IMR-90 (cell line): ENCODE results near the gene TSBP1. TPM values are rescaled to one million over a fixed set of nuclear protein-coding genes. Genes with fewer than 3 reads are reported as not detected.

ENCODE experiments used
- ATAC-seq: fragments of 200-7000 bp; cut with Tn5 transposase; 2 replicates; pipeline ENCODE4 v1.9.1; 2020; ENCODE audit warnings: low read depth, mild to moderate bottlenecking, moderate library complexity
- BruUV-seq: library from RNA; stranded (reverse); fragments of 400-500 nt; replicated peaks from 2 replicates; lab custom pipeline; 2021; lab: Mats Ljungman, UMichigan
- CTCF ChIA-PET: fragments of 300-600 bp; formaldehyde crosslinking; extraction: SDS; loops from one replicate; lab custom pipeline; 2021; ENCODE audit warnings: antibody characterized with exemption; lab: Yijun Ruan, JAX
- POLR2A ChIA-PET: fragments of 300-600 bp; sonication (Branson Sonifier 250); formaldehyde crosslinking; loops from one replicate; lab custom pipeline; 2022; ENCODE audit warnings: antibody characterized with exemption; ENCODE audit not compliant: unreplicated experiment; lab: Charles Lee
- DNase-seq: peaks from one replicate; pipeline ENCODE4 v3.0.0; 2013
- H2AFZ ChIP-seq: replicated peaks from 2 replicates; pipeline ENCODE3; 2013; ENCODE audit warnings: low read length, mild to moderate bottlenecking; ENCODE audit not compliant: poor library complexity
- H2AK5ac ChIP-seq: 2 replicates; pipeline ENCODE4 v1.6.1; 2013; ENCODE audit warnings: low read depth, low read length, inconsistent platforms
- H2AK9ac ChIP-seq: replicated peaks from 2 replicates; pipeline ENCODE3; 2013; ENCODE audit warnings: mild to moderate bottlenecking, low read depth, low read length, moderate library complexity; ENCODE audit not compliant: poor library complexity
- H2BK120ac ChIP-seq: 2 replicates; pipeline ENCODE4 v1.6.1; 2013; ENCODE audit warnings: low read depth, low read length, inconsistent platforms
- H2BK15ac ChIP-seq: 3 replicates; pipeline ENCODE4 v1.6.1; 2013; ENCODE audit warnings: low read depth, low read length, inconsistent platforms
- H2BK20ac ChIP-seq: 2 replicates; pipeline ENCODE4 v1.6.1; 2013; ENCODE audit warnings: low read depth, mild to moderate bottlenecking, inconsistent platforms, low read length, moderate library complexity
- H2BK5ac ChIP-seq: 2 replicates; pipeline ENCODE4 v1.6.1; 2013; ENCODE audit warnings: mild to moderate bottlenecking, low read depth, low read length, inconsistent platforms; ENCODE audit not compliant: poor library complexity, severe bottlenecking
- H3K14ac ChIP-seq: replicated peaks from 2 replicates; pipeline ENCODE4 v1.6.1; 2013; ENCODE audit warnings: low read depth, low read length, inconsistent platforms
- H3K18ac ChIP-seq: 2 replicates; pipeline ENCODE4 v1.6.1; 2013; ENCODE audit warnings: low read depth, low read length, control low read depth
- H3K23ac ChIP-seq: 2 replicates; pipeline ENCODE4 v1.6.1; 2013; ENCODE audit warnings: low read depth, low read length, inconsistent platforms
- H3K27ac ChIP-seq: 2 replicates; pipeline ENCODE4 v1.5.1; 2013; ENCODE audit warnings: mild to moderate bottlenecking, control low read depth, low read length; ENCODE audit not compliant: insufficient read depth
- H3K27me3 ChIP-seq: 2 replicates; pipeline ENCODE4 v1.6.1; 2013; ENCODE audit warnings: low read length; ENCODE audit not compliant: control insufficient read depth, insufficient read depth
- H3K36me3 ChIP-seq: 2 replicates; pipeline ENCODE4 v1.6.1; 2013; ENCODE audit warnings: low read length, mixed read lengths; ENCODE audit not compliant: control insufficient read depth, insufficient read depth
- H3K4ac ChIP-seq: 2 replicates; pipeline ENCODE4 v1.6.1; 2013; ENCODE audit warnings: low read depth, low read length, inconsistent platforms
- H3K4me1 ChIP-seq: 2 replicates; pipeline ENCODE4 v1.6.1; 2013; ENCODE audit warnings: low read length, mixed read lengths; ENCODE audit not compliant: control insufficient read depth, insufficient read depth
- H3K4me2 ChIP-seq: 2 replicates; pipeline ENCODE4 v1.6.1; 2013; ENCODE audit warnings: low read depth, mild to moderate bottlenecking, control low read depth, low read length, moderate library complexity
- H3K4me3 ChIP-seq: 2 replicates; pipeline ENCODE4 v1.5.1; 2013; ENCODE audit warnings: low read depth, mild to moderate bottlenecking, control low read depth, low read length, moderate library complexity; ENCODE audit not compliant: insufficient read depth
- H3K56ac ChIP-seq: 2 replicates; pipeline ENCODE4 v1.6.1; 2013; ENCODE audit warnings: low read length, inconsistent platforms; ENCODE audit not compliant: insufficient read depth; ENCODE audit errors: extremely low read depth
- H3K79me1 ChIP-seq, 2 experiments: 2 replicates each; pipeline ENCODE4 v1.6.1; 2013; ENCODE audit warnings: low read length in 2 of 2, inconsistent platforms in 1 of 2, low read depth in 1 of 2
- H3K9ac ChIP-seq: 2 replicates; pipeline ENCODE4 v1.6.1; 2013; ENCODE audit warnings: low read depth, low read length, control low read depth
- H3K9me1 ChIP-seq: 2 replicates; pipeline ENCODE4 v1.6.1; 2013; ENCODE audit warnings: low read length, inconsistent platforms; ENCODE audit not compliant: insufficient read depth
- H3K9me3 ChIP-seq: 2 replicates; pipeline ENCODE4 v1.6.1; 2013; ENCODE audit warnings: low read length; ENCODE audit not compliant: control insufficient read depth, insufficient read depth
- H4K20me1 ChIP-seq: 2 replicates; pipeline ENCODE4 v1.6.1; 2013; ENCODE audit warnings: low read length, inconsistent platforms; ENCODE audit not compliant: insufficient read depth
- H4K5ac ChIP-seq: 2 replicates; pipeline ENCODE4 v1.6.1; 2013; ENCODE audit warnings: mild to moderate bottlenecking, low read depth, low read length, control low read depth
- H4K8ac ChIP-seq, 2 experiments: 2 replicates each; pipeline ENCODE4 v1.6.1; 2013; ENCODE audit warnings: low read depth in 2 of 2, low read length in 2 of 2, control low read depth in 1 of 2, inconsistent platforms in 1 of 2
- H4K91ac ChIP-seq: 2 replicates; pipeline ENCODE4 v1.6.1; 2013; ENCODE audit warnings: low read depth, low read length, inconsistent platforms; ENCODE audit not compliant: insufficient read depth
- BHLHE40 ChIP-seq: fragments of 150-350 bp; IDR thresholded peaks from 2 replicates; pipeline ENCODE4 v1.6.1; 2016; ENCODE audit warnings: mild to moderate bottlenecking, low read depth, low read length
- CEBPB ChIP-seq: IDR thresholded peaks from 2 replicates; pipeline ENCODE4 v1.6.1; 2012; ENCODE audit warnings: low read depth, low read length, improper control_type of control experiment
- CHD1 ChIP-seq: IDR thresholded peaks from 2 replicates; pipeline ENCODE4 v1.6.1; 2012; ENCODE audit warnings: low read depth, low read length, improper control_type of control experiment
- FOS ChIP-seq: fragments of 150-350 bp; IDR thresholded peaks from 2 replicates; pipeline ENCODE4 v1.6.1; 2016; ENCODE audit warnings: low read depth, low read length
- MAFK ChIP-seq: IDR thresholded peaks from 2 replicates; pipeline ENCODE4 v1.6.1; 2012; ENCODE audit warnings: low read depth, low read length, improper control_type of control experiment
- MAZ ChIP-seq: IDR thresholded peaks from 2 replicates; pipeline ENCODE4 v1.6.1; 2012; ENCODE audit warnings: low read depth, mild to moderate bottlenecking, low read length, improper control_type of control experiment, moderate library complexity, borderline replicate concordance
- MXI1 ChIP-seq: IDR thresholded peaks from 2 replicates; pipeline ENCODE4 v1.6.1; 2012; ENCODE audit warnings: low read depth, mild to moderate bottlenecking, low read length, moderate library complexity, borderline replicate concordance
- NFE2L2 ChIP-seq: fragments of 150-350 bp; IDR thresholded peaks from 2 replicates; pipeline ENCODE4 v1.6.1; 2016; ENCODE audit warnings: low read depth, mild to moderate bottlenecking, low read length
- POLR2A ChIP-seq: IDR thresholded peaks from 2 replicates; pipeline ENCODE4 v1.6.1; 2012; ENCODE audit warnings: mild to moderate bottlenecking, low read depth, low read length
- RAD21 ChIP-seq: IDR thresholded peaks from 2 replicates; pipeline ENCODE4 v1.6.1; 2012; ENCODE audit warnings: low read length, improper control_type of control experiment
- RCOR1 ChIP-seq: IDR thresholded peaks from 2 replicates; pipeline ENCODE4 v1.6.1; 2012; ENCODE audit warnings: mild to moderate bottlenecking, low read length, improper control_type of control experiment; ENCODE audit not compliant: insufficient replicate concordance
- RFX5 ChIP-seq: IDR thresholded peaks from 2 replicates; pipeline ENCODE4 v1.8.0; 2012; ENCODE audit warnings: low read depth, mild to moderate bottlenecking, low read length, moderate library complexity
- SMC3 ChIP-seq: fragments of 150-350 bp; IDR thresholded peaks from 2 replicates; pipeline ENCODE4 v1.6.1; 2016; ENCODE audit warnings: low read depth, mild to moderate bottlenecking, antibody characterized with exemption, low read length, moderate library complexity
- WGBS, 2 experiments: methylation state at CpG; one replicate each; pipeline versions ENCODE4 v1.1.5 to v1.1.7; 2013; ENCODE audit warnings: missing lambda C conversion rate in 2 of 2; ENCODE audit not compliant: insufficient read length in 1 of 2; ENCODE audit errors: extremely low coverage in 2 of 2; 5-methylcytosine and 5-hydroxymethylcytosine counted together
- dilution Hi-C: fragments of 300-500 bp; cut with HindIII; formaldehyde crosslinking; loops from one replicate; pipeline ENCODE4 v1.14.3; 2018; ENCODE audit warnings: low sequenced_read_pairs; ENCODE audit not compliant: unreplicated experiment
- in situ Hi-C: fragments of 300-500 bp; cut with MboI; formaldehyde crosslinking; loops from 3 replicates; pipeline ENCODE4 v1.14.3; 2019; ENCODE audit warnings: low sequenced_read_pairs, inconsistent platforms, mixed read lengths
- intact Hi-C: fragments of 100-400 bp; cut with micrococcal nuclease; formaldehyde crosslinking; loops from 2 replicates; pipeline ENCODE4 v1.10.0; 2022
- polyA plus RNA-seq, 3 experiments: library from polyadenylated mRNA; depleted of rRNA; stranded (reverse); fragments of >200 nt; gene quantifications; 2 replicates each; pipeline ENCODE4 v1.2.3, GENCODE V29; 2012; ENCODE audit warnings: low replicate concordance in 1 of 3
- total RNA-seq: library from RNA; depleted of rRNA; stranded (reverse); fragments of >200 nt; gene quantifications from 2 replicates; pipeline ENCODE4 v1.2.3, GENCODE V29; 2012
- TF ChIP-seq, protein P1 (sequence below): fragments of 150-350 bp; IDR thresholded peaks from 2 replicates; pipeline ENCODE4 v1.6.1; 2017; ENCODE audit warnings: mild to moderate bottlenecking, antibody characterized with exemption, low read length, low read depth
- TF ChIP-seq, protein P2 (sequence below): conservative IDR thresholded peaks from 2 replicates; pipeline ENCODE4 v1.5.1; 2012; ENCODE audit warnings: mild to moderate bottlenecking, low read depth, low read length, improper control_type of control experiment
- TF ChIP-seq, protein P3 (sequence below): fragments of 150-350 bp; IDR thresholded peaks from 2 replicates; pipeline ENCODE4 v1.6.1; 2016; ENCODE audit warnings: low read depth, mild to moderate bottlenecking, low read length, moderate library complexity, borderline replicate concordance

The TSBP1 gene
- total and polyA plus RNA-seq, 2 of the 4 experiments (the other 2 are of a cell fraction), result not detected

DNA sequence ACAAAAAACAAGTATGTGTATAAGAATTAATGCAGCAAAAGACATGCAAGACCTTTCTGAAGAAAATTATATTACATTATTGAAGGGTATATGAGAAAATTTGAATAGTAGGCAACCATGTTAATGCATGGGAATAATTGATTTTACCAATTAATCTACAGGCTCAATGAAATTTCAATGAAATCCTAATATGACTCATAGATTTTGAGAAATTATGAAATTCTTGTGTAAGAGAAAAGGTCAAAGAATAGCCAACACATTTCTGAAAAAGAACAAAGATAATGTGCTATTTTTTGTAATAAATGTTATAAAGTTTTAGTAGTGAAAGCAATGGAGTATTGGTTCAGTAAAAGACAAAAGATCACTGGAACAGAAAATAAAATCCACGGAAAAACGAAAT, 18.4 kb downstream of the TSBP1 start:
- DNase-seq (no peak), ATAC-seq (no peak)
- Histone ChIP-seq H2BK15ac (no peak overlapping the region), H3K79me1 (no peaks in the 10 kb centered on the region), H3K18ac (no peak overlapping the region), H3K56ac (no peak overlapping the region), H3K4me2 (no peak overlapping the region), H2BK120ac (no peak overlapping the region), H4K20me1 (no peaks in the 10 kb centered on the region), H3K36me3 (no peaks in the 10 kb centered on the region), H3K4me3 (no peak overlapping the region), H3K27ac (no peak overlapping the region), H2AK5ac (no peak overlapping the region), H3K4me1 (no peaks in the 10 kb centered on the region), H4K5ac (no peak overlapping the region), H3K14ac (no peak overlapping the region), H4K91ac (no peak overlapping the region), H3K23ac (no peak overlapping the region), H3K9ac (no peak overlapping the region), H3K9me3 (no peaks in the 10 kb centered on the region), H2AK9ac (no peak overlapping the region), H2BK20ac (no peak overlapping the region), H3K4ac (no peak overlapping the region), H2AFZ (no peak overlapping the region), H3K9me1 (no peaks in the 10 kb centered on the region), H3K27me3 (no peaks in the 10 kb centered on the region), H4K8ac (no peak overlapping the region), H2BK5ac (no peak overlapping the region)
- dilution Hi-C loops, result no loop called here
- in situ Hi-C loops, result no loop called here
- no CpG with 5 or more reads among the region's 2 CpGs for WGBS, 2 experiments
- no peak for TF ChIP-seq BHLHE40
- no peak for TF ChIP-seq MAZ
- TF ChIP-seq FOS, result no peak
- TF ChIP-seq POLR2A, result no peak
- TF ChIP-seq RFX5, result no peak
- no peak for TF ChIP-seq CEBPB
- TF ChIP-seq MXI1, result no peak
- TF ChIP-seq, protein P1, sequence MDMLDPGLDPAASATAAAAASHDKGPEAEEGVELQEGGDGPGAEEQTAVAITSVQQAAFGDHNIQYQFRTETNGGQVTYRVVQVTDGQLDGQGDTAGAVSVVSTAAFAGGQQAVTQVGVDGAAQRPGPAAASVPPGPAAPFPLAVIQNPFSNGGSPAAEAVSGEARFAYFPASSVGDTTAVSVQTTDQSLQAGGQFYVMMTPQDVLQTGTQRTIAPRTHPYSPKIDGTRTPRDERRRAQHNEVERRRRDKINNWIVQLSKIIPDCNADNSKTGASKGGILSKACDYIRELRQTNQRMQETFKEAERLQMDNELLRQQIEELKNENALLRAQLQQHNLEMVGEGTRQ, result no peak
- TF ChIP-seq NFE2L2, result no peak
- no peak for TF ChIP-seq RCOR1
- no peak for TF ChIP-seq SMC3
- TF ChIP-seq, protein P2, sequence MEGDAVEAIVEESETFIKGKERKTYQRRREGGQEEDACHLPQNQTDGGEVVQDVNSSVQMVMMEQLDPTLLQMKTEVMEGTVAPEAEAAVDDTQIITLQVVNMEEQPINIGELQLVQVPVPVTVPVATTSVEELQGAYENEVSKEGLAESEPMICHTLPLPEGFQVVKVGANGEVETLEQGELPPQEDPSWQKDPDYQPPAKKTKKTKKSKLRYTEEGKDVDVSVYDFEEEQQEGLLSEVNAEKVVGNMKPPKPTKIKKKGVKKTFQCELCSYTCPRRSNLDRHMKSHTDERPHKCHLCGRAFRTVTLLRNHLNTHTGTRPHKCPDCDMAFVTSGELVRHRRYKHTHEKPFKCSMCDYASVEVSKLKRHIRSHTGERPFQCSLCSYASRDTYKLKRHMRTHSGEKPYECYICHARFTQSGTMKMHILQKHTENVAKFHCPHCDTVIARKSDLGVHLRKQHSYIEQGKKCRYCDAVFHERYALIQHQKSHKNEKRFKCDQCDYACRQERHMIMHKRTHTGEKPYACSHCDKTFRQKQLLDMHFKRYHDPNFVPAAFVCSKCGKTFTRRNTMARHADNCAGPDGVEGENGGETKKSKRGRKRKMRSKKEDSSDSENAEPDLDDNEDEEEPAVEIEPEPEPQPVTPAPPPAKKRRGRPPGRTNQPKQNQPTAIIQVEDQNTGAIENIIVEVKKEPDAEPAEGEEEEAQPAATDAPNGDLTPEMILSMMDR, result no peak
- TF ChIP-seq MAFK, result no peak
- TF ChIP-seq CHD1, result no peak
- no peak for TF ChIP-seq RAD21
- TF ChIP-seq, protein P3, sequence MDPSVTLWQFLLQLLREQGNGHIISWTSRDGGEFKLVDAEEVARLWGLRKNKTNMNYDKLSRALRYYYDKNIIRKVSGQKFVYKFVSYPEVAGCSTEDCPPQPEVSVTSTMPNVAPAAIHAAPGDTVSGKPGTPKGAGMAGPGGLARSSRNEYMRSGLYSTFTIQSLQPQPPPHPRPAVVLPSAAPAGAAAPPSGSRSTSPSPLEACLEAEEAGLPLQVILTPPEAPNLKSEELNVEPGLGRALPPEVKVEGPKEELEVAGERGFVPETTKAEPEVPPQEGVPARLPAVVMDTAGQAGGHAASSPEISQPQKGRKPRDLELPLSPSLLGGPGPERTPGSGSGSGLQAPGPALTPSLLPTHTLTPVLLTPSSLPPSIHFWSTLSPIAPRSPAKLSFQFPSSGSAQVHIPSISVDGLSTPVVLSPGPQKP, result no peak
- ChIA-PET CTCF (no interaction called here), POLR2A (no interaction called here)
- intact Hi-C loops, result no loop called here
- BruUV-seq, result no TSS peak
